ENCODE measurements around the gene EPHA6.

The EPHA6 gene

GRCh38 chr3:97699889-97700288, 885.5 kb downstream of the EPHA6 start:
- DNase-seq (ENCODE audit: low read depth): no peak
- no peak for TF ChIP-seq CTCF (conservative IDR thresholded peaks at IDR 0.05; ENCODE audit: low read depth, low read length)
- no peak overlapping the region for H3K4me3 ChIP-seq (ENCODE audit: low read depth, low read length)

DNA sequence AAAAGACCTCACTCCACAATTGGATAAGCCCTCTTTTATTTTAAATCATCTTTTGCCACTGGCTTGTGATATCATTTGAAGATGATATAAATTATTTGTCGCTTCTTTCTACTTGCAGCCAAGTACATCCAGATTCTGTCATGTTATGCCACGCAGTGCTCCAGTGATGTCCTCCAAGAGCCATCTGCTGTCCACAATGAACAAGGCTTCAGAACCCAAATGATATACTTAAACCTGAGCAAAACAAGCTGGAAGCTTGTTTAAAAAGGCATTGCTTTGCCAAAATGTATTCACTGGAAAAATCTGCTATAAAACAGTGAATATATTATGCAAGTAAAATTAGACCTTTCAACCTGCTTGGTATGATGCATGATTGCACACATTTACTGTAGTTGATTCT, 891.4 kb downstream of the EPHA6 start:
- no peak for TF ChIP-seq CTCF (conservative IDR thresholded peaks at IDR 0.05; ENCODE audit: low read depth, low read length)
- DNase-seq (ENCODE audit: low read depth): no peak
- H3K4me3 ChIP-seq (ENCODE audit: low read depth, low read length): no peak overlapping the region

DNA sequence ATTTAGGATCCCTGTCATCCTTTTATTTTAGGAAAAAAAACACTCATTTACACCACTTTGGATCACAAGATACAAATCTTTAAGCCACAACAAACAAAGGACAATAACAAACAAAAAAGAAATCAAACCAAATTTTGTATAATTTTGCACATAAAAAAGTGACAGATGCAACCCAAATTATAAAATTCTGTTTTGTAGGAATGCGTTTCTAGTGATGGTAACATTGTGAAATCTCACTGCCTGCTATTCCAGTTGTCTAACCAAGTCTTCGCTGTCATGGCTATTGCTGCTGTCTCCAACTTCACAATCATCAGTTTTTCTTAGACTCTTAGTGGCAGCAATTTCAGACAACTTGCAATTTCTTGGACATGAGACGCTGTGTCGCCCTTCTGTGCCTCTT, 891.8 kb downstream of the EPHA6 start:
- H3K4me3 ChIP-seq (ENCODE audit: low read depth, low read length): no peak overlapping the region
- DNase-seq (ENCODE audit: low read depth): no peak
- no peak for TF ChIP-seq CTCF (conservative IDR thresholded peaks at IDR 0.05; ENCODE audit: low read depth, low read length)

DNA sequence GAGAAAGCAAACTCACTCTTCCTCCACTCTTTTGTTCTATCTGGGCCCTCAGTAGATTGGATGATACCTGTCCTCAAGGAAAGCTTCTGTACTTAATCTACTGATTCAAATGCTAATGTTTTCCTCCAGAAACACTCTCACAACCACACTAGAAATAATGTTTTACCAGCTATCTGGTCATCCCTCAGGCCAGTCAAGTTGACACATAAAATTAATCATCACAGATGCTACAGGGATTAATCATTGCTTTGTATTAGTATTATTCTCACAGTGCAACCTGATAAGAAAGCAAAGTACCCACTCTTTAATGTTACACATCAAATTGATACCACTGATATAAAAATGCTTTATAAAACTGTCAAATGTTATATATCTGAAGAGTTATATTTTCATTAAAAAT, 897.3 kb downstream of the EPHA6 start:
- DNase-seq (ENCODE audit: low read depth): no peak
- TF ChIP-seq CTCF (conservative IDR thresholded peaks at IDR 0.05; ENCODE audit: low read depth, low read length): no peak
- H3K4me3 ChIP-seq (ENCODE audit: low read depth, low read length): no peak overlapping the region

DNA sequence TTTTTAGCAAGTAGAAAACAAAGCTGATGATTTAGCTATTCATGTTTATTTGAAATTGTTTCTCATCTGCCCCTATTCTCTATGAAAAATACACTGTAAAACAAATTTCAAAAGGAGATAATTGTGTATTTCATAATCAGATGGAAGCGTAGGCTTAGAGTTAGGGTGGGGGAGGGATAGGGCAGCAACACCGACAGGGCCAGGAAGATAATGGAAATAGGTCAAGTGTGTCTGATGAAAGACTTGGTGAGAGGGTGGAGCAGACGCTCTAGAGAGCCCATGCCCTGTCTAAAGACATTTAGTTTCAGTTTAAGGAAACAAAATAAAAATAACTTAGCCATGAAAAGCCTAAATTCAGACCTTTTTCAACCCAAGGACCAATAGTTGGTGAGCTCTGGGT, 898.5 kb downstream of the EPHA6 start:
- TF ChIP-seq CTCF (conservative IDR thresholded peaks at IDR 0.05; ENCODE audit: low read depth, low read length): no peak
- no peak overlapping the region for H3K4me3 ChIP-seq (ENCODE audit: low read depth, low read length)
- DNase-seq (ENCODE audit: low read depth): no peak

- no peak overlapping the region for H3K4me3 ChIP-seq (ENCODE audit: low read depth, low read length)
- DNase-seq (ENCODE audit: low read depth): no peak
- no peak for TF ChIP-seq CTCF (conservative IDR thresholded peaks at IDR 0.05; ENCODE audit: low read depth, low read length)
Observed at GRCh38 chr3:97713634-97714033, 899.2 kb downstream of the EPHA6 start.

DNA sequence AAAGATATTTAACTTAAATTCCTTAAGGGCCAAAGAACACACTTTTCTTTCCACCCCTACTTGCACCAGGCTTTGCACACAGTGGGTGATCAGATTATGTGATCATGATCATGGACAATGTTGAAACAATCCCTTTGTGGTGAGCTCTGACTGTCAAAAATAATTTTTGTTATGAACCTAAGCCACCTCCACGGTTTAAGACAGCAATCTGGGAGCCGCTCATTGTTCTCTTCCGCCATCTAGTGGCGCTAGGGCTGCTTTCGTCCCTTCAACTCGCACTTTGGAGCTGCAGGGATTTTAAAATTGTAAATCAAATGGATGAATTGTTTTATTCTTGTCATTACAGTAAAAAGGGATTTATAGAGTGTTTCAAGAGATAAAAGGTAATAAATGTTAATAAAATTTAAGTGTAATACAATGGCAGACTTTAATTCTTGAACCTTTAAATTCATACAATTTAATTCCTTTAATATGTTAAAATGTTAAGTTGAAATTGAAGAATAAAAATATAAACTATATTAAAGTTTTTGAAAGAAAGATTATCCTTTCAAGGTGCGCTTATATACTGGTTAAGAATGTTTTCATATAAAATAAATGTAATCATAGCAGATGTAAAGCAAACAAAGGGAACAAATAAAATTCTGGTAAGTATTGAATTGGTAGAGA, 904.9 kb downstream of the EPHA6 start:
- peak; percentile 84 for DNase-seq (ENCODE audit: low read depth)
- peak; percentile 99 for TF ChIP-seq CTCF (conservative IDR thresholded peaks at IDR 0.05; ENCODE audit: low read depth, low read length)
- H3K4me3 ChIP-seq (ENCODE audit: low read depth, low read length): peak overlapping the region; percentile 8
